IPS DF 6.9 (cell line): Measurements from ENCODE around the gene TPRN.

Source experiments
- DNase-seq: peaks from one replicate; pipeline ENCODE4 v3.0.0-alpha.2; 2013; ENCODE audit warnings: low read depth, low spot score
- H3K27ac ChIP-seq: one replicate; pipeline ENCODE4 v1.5.1; 2013; ENCODE audit warnings: low read length, control low read depth
- H3K27me3 ChIP-seq: 2 replicates; pipeline ENCODE4 v1.6.1; 2013; ENCODE audit warnings: mild to moderate bottlenecking, low read length; ENCODE audit not compliant: control insufficient read depth, insufficient read depth
- H3K36me3 ChIP-seq: 2 replicates; pipeline ENCODE4 v1.6.1; 2013; ENCODE audit warnings: low read length; ENCODE audit not compliant: control insufficient read depth, insufficient read depth
- H3K4me1 ChIP-seq: 2 replicates; pipeline ENCODE4 v1.6.1; 2013; ENCODE audit warnings: low read length; ENCODE audit not compliant: control insufficient read depth, insufficient read depth
- H3K4me3 ChIP-seq: 2 replicates; pipeline ENCODE4 v1.5.1; 2013; ENCODE audit warnings: mild to moderate bottlenecking, low read length
- H3K9me3 ChIP-seq: 2 replicates; pipeline ENCODE4 v1.6.1; 2013; ENCODE audit warnings: low read length, inconsistent platforms; ENCODE audit not compliant: control insufficient read depth, insufficient read depth
- WGBS: extraction: QIAGEN DNeasy Blood & Tissue Kit; methylation state at CpG from one replicate; pipeline ENCODE4 v1.1.7; 2013; ENCODE audit warnings: mixed read lengths, missing lambda C conversion rate; ENCODE audit not compliant: insufficient read length, insufficient coverage; 5-methylcytosine and 5-hydroxymethylcytosine counted together

TPRN gene

DNA sequence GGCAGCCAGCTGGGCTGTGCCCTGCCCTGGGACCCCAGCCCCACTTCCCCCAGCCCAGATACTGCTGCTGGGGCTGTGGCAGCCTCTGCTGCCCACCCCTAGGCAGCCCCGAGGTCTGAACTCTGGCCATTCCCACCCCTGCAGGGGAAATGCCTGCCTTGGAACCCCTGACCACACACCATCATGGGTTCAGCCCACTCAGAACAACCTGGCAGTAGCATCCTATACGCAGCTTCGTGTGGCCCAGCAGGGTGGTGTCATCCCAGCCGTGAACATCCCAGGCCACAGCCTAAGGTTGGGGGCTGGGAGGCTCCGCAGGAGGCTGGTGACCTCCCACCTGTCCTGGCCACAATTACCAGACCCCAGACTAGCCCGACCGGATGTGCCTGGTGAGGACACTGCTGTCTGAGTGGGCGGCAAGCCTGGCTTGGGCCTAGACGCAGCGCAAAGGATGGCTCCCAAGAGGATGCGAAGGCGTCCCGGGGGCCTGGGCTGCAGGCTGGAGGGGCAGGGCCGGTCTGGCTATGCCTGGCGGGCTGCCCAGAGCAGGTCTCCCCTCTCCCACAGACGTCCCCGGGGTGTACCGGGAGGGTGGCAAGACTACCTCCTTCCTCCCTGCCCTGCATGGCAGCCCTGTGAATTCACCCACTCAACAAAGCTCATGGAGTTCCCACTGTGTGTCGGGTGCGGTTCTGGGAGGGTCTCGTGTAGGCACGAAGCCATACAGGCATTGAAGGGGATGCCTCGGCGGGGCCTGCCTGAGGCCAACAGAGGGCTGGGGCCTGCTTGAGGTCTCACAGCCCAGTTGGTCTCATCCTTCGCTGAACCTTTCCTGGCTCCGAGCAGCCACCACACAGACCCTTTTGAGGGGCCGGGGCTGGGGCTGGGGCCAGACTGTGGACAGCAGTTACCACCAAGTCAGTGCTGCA is 28.7 kb upstream of the TPRN start:
- no peaks in the 10 kb centered on the region for H3K9me3 ChIP-seq
- peaks cover 2% of the 10 kb centered on the region; the same call in 1 of the 2 replicates for H3K4me1 ChIP-seq
- no peak for DNase-seq
- H3K36me3 ChIP-seq = no peaks in the 10 kb centered on the region
- H3K27me3 ChIP-seq = no peaks in the 10 kb centered on the region
- no CpG with 5 or more reads among the region's 27 CpGs for WGBS
- no peak overlapping the region for H3K4me3 ChIP-seq
- H3K27ac ChIP-seq = no peak overlapping the region

DNA sequence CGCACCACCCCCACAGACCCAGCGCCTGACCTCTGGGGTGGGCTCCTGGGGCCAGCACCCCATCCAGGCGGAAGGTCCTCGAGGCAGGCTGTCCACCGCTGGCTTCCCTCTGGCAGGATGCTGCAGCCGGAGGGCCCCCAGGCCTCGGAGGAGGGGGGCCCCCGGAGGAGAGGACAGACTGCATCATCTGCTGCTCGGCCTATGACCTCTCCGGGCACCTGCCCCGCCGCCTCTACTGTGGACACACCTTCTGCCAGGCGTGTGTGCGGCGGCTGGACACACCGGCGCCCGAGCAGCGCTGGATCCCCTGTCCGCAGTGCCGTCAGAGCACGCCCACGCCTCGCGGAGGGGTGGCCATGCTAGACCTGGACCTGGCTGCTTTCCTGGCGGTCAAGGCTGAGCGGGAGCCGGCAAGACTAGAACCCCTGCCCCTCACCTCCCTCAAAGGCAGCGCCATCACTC is 28.0 kb upstream of the TPRN start:
- Histone ChIP-seq H3K4me1 (peaks cover 2% of the 10 kb centered on the region; the same call in 1 of the 2 replicates), H3K9me3 (no peaks in the 10 kb centered on the region), H3K27ac (no peak overlapping the region), H3K27me3 (no peaks in the 10 kb centered on the region), H3K4me3 (no peak overlapping the region), H3K36me3 (no peaks in the 10 kb centered on the region)
- WGBS = no CpG with 5 or more reads among the region's 29 CpGs
- DNase-seq = no peak

- no peak overlapping the region for H3K4me3 ChIP-seq
- no peaks in the 10 kb centered on the region for H3K27me3 ChIP-seq
- H3K4me1 ChIP-seq = peaks cover 2% of the 10 kb centered on the region
- H3K27ac ChIP-seq = no peak overlapping the region
- WGBS = no CpG with 5 or more reads among the region's 18 CpGs
- no peaks in the 10 kb centered on the region for H3K36me3 ChIP-seq
- no peaks in the 10 kb centered on the region for H3K9me3 ChIP-seq
- DNase-seq = no peak
Observed at GRCh38 chr9:137227853-137228505, 27.4 kb upstream of the TPRN start.

GRCh38 chr9:137227054-137227852 is 26.7 kb upstream of the TPRN start, which contains the start of gene RNF224:
Gene RNF224, plus strand, starts transcription at chr9:137227502. Its CDS starts 834 bp downstream, at chr9:137228336.
- DNase-seq = no peak
- Histone ChIP-seq H3K4me3 (no peak within 1 kb of the TSS), H3K36me3 (no peaks in the 10 kb centered on the region), H3K27ac (no peak within 1 kb of the TSS), H3K9me3 (no peaks in the 10 kb centered on the region), H3K27me3 (no peaks in the 10 kb centered on the region; the same call in 1 of the 2 replicates), H3K4me1 (peaks cover 6% of the 10 kb centered on the region)
- no CpG with 5 or more reads among the region's 25 CpGs for WGBS

GRCh38 chr9:137226338-137227053 is 26.0 kb upstream of the TPRN start:
- DNase-seq = no peak
- Histone ChIP-seq H3K27ac (no peak overlapping the region), H3K27me3 (no peaks in the 10 kb centered on the region; the same call in 1 of the 2 replicates), H3K4me3 (no peak overlapping the region), H3K4me1 (peaks cover 6% of the 10 kb centered on the region), H3K36me3 (no peaks in the 10 kb centered on the region), H3K9me3 (no peaks in the 10 kb centered on the region)
- no CpG with 5 or more reads among the region's 18 CpGs for WGBS

GRCh38 chr9:137225699-137226331 is 25.3 kb upstream of the TPRN start:
- H3K36me3 ChIP-seq = no peaks in the 10 kb centered on the region
- H3K27me3 ChIP-seq = no peaks in the 10 kb centered on the region; the same call in 1 of the 2 replicates
- no peaks in the 10 kb centered on the region for H3K9me3 ChIP-seq
- peaks cover 6% of the 10 kb centered on the region for H3K4me1 ChIP-seq
- no peak for DNase-seq
- H3K4me3 ChIP-seq = no peak overlapping the region
- no CpG with 5 or more reads among the region's 21 CpGs for WGBS
- no peak overlapping the region for H3K27ac ChIP-seq

DNA sequence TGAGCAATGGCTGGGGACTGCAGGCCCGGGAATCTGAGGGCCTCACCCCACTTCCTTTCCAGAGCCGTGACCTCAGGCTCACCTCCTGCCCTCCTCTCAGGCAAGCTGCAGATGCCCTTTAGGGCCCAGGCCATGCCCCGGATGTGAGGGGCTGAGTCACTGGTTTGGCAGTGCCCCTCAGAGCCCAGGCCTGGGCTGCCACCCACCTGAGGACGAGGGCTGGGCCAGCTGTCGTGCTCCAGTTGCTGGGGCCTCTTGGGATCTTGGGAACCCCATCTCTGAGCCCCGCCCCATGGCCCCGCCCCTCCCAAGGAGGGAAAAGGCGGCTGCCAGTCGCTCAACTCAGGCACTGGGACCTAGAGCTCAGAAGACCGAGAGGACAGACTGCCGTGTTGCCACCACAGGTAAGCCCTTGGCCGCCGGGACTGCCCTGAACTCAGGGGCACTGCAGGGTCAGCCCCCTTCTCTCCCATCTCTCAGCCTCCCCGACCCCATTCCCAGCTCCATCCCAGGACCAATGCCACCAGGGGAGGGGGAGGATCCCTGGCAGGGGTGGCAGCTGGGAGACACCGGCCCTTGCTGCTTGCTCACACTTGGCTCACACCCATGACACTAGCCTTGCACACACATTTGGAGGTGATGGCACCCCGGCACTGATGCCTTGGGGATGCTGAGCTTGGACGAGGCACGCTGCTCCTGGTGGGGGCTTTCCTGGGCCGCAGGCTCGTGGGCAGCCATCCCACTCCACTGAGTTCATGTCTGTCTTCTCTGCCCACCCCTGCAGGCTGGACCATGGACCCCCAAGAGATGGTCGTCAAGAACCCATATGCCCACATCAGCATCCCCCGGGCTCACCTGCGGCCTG is 24.5 kb upstream of the TPRN start, which contains the start of gene CYSRT1:
Gene CYSRT1, plus strand, starts transcription at position 345 of the 865 bp plus-strand sequence. Its CDS starts 448 bp downstream, at position 793.
- Histone ChIP-seq H3K4me3 (peak within 1 kb of the TSS; percentile 71; the same call in 1 of the 2 replicates), H3K4me1 (peaks cover 6% of the 10 kb centered on the region), H3K9me3 (no peaks in the 10 kb centered on the region), H3K36me3 (no peaks in the 10 kb centered on the region), H3K27ac (no peak within 1 kb of the TSS), H3K27me3 (no peaks in the 10 kb centered on the region; the same call in 1 of the 2 replicates)
- WGBS = no CpG with 5 or more reads among the region's 23 CpGs
- no peak for DNase-seq

- Histone ChIP-seq H3K27me3 (no peaks in the 10 kb centered on the region; the same call in 1 of the 2 replicates), H3K36me3 (no peaks in the 10 kb centered on the region), H3K9me3 (no peaks in the 10 kb centered on the region), H3K27ac (no peak overlapping the region), H3K4me3 (peak overlapping the region; percentile 71), H3K4me1 (peaks cover 7% of the 10 kb centered on the region)
- peak; percentile 90 for DNase-seq
- WGBS = no CpG with 5 or more reads among the region's 63 CpGs
Observed at GRCh38 chr9:137223078-137223970, 22.8 kb upstream of the TPRN start.
